ENCODE data around the gene INPP5K.

GRCh38 chr17:1516388-1517161 is at the start of gene INPP5K:
- TF ChIP-seq, protein P1, sequence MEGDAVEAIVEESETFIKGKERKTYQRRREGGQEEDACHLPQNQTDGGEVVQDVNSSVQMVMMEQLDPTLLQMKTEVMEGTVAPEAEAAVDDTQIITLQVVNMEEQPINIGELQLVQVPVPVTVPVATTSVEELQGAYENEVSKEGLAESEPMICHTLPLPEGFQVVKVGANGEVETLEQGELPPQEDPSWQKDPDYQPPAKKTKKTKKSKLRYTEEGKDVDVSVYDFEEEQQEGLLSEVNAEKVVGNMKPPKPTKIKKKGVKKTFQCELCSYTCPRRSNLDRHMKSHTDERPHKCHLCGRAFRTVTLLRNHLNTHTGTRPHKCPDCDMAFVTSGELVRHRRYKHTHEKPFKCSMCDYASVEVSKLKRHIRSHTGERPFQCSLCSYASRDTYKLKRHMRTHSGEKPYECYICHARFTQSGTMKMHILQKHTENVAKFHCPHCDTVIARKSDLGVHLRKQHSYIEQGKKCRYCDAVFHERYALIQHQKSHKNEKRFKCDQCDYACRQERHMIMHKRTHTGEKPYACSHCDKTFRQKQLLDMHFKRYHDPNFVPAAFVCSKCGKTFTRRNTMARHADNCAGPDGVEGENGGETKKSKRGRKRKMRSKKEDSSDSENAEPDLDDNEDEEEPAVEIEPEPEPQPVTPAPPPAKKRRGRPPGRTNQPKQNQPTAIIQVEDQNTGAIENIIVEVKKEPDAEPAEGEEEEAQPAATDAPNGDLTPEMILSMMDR (IDR thresholded peaks at IDR 0.05) = peak in 2 of 3 donors; percentile 40 to 41
- TF ChIP-seq EP300 (IDR thresholded peaks at IDR 0.05) (peak; percentile 43), POLR2A (IDR thresholded peaks at IDR 0.05) (peak; percentile 54)
